MCF 10A (cell line): ENCODE results near the gene OR10A2. TPM values are rescaled to one million over a fixed set of nuclear protein-coding genes. Genes with fewer than 3 reads are reported as not detected.
"Not testable (repeated sequence)": the region's sequence is repeated elsewhere in the genome, so short reads cannot be mapped to it uniquely, and the experiment has no call there.

Source experiments
- BruUV-seq: library from RNA; stranded (reverse); fragments of 400-500 nt; replicated peaks from 2 replicates; lab custom pipeline; 2021; lab: Mats Ljungman, UMichigan
- CTCF ChIA-PET: fragments of 300-600 bp; sonication (Branson Sonifier 250); formaldehyde crosslinking; extraction: SDS; loops from one replicate; lab custom pipeline; 2021; ENCODE audit warnings: antibody characterized with exemption, inconsistent platforms; lab: Yijun Ruan, JAX
- POLR2A ChIA-PET: fragments of 300-600, 350-650 bp; sonication (Branson Sonifier 250); formaldehyde crosslinking; extraction: SDS; loops from one replicate; lab custom pipeline; 2020; ENCODE audit warnings: antibody characterized with exemption, inconsistent platforms; lab: Yijun Ruan, JAX
- DNase-seq: peaks from one replicate; pipeline ENCODE4 v3.0.0-alpha.2; 2018; ENCODE audit not compliant: unreplicated experiment
- H3K27ac Mint-ChIP-seq: one replicate; pipeline ENCODE4 v1.8.0; 2022; ENCODE audit warnings: mild to moderate bottlenecking, low read depth, mixed read lengths; ENCODE audit not compliant: unreplicated experiment
- H3K27me3 Mint-ChIP-seq: one replicate; pipeline ENCODE4 v1.8.0; 2022; ENCODE audit warnings: mixed read lengths; ENCODE audit not compliant: insufficient read depth, unreplicated experiment
- H3K36me3 Mint-ChIP-seq: one replicate; pipeline ENCODE4 v1.8.0; 2022; ENCODE audit warnings: mild to moderate bottlenecking, moderate library complexity, mixed read lengths; ENCODE audit not compliant: insufficient read depth, unreplicated experiment
- H3K4me1 Mint-ChIP-seq: one replicate; pipeline ENCODE4 v1.8.0; 2022; ENCODE audit warnings: mixed read lengths; ENCODE audit not compliant: insufficient read depth, unreplicated experiment
- H3K4me3 Mint-ChIP-seq: one replicate; pipeline ENCODE4 v1.8.0; 2022; ENCODE audit warnings: mild to moderate bottlenecking, moderate library complexity, mixed read lengths; ENCODE audit not compliant: unreplicated experiment
- H3K9me3 Mint-ChIP-seq: one replicate; pipeline ENCODE4 v1.8.0; 2022; ENCODE audit warnings: mixed read lengths; ENCODE audit not compliant: unreplicated experiment
- intact Hi-C: fragments of 100-400 bp; cut with micrococcal nuclease; formaldehyde crosslinking; loops from 2 replicates; pipeline ENCODE4 v1.14.1; 2022
- total RNA-seq: library from RNA; stranded (reverse); gene quantifications from 2 replicates; pipeline ENCODE4 v1.2.3, GENCODE V29; 2022
- TF ChIP-seq, protein P1 (sequence below): fragments of 200-600 bp; IDR thresholded peaks from one replicate; pipeline ENCODE4 v1.8.0; 2022; ENCODE audit warnings: antibody characterized with exemption, mild to moderate bottlenecking; ENCODE audit not compliant: unreplicated experiment

OR10A2 gene
- total RNA-seq, 1 experiment from 2014 or later: not detected

DNA sequence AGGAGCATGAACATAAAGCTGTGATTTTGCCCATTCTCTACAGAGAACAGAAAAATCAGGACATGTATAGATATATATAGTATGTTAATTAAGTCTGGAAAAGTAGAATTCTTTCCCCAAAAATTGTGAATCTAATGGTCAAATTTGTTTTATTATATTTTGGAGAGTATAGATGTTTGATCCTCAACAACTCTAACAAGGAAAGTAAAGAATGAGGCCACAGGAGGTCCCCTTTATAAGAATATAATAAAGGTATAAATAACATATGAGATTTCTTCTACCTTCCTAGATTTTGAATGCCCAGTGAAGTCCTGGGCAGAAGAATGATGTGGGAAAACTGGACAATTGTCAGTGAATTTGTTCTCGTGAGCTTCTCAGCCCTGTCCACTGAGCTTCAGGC is 13.5 kb downstream of the OR10A2 start, which contains the start of gene OR10A4:
OR10A4 (plus strand) TSS at position 301 of the 400 bp plus-strand sequence; CDS start at position 324, 23 bp downstream.
- Mint-ChIP-seq H3K27me3 (no peaks in the 10 kb centered on the region), H3K4me1 (no peaks in the 10 kb centered on the region), H3K9me3 (peaks cover 8% of the 10 kb centered on the region), H3K36me3 (no peaks in the 10 kb centered on the region), H3K27ac (no peak within 1 kb of the TSS), H3K4me3 (no peak within 1 kb of the TSS)
- TF ChIP-seq, protein P1, sequence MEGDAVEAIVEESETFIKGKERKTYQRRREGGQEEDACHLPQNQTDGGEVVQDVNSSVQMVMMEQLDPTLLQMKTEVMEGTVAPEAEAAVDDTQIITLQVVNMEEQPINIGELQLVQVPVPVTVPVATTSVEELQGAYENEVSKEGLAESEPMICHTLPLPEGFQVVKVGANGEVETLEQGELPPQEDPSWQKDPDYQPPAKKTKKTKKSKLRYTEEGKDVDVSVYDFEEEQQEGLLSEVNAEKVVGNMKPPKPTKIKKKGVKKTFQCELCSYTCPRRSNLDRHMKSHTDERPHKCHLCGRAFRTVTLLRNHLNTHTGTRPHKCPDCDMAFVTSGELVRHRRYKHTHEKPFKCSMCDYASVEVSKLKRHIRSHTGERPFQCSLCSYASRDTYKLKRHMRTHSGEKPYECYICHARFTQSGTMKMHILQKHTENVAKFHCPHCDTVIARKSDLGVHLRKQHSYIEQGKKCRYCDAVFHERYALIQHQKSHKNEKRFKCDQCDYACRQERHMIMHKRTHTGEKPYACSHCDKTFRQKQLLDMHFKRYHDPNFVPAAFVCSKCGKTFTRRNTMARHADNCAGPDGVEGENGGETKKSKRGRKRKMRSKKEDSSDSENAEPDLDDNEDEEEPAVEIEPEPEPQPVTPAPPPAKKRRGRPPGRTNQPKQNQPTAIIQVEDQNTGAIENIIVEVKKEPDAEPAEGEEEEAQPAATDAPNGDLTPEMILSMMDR: no peak
- intact Hi-C loops: no loop called here
- no peak for DNase-seq
- ChIA-PET CTCF (interaction anchor here (0.9 kb wide), 1 partner anchor 119 kb away, joined by 5 read pairs; no protein-coding TSS in a partner anchor), POLR2A (no interaction called here)
- BruUV-seq: no TSS peak

GRCh38 chr11:6876914-6877313 is 14.1 kb downstream of the OR10A2 start:
- CTCF ChIA-PET: interaction anchor here (0.7 to 0.9 kb wide), 2 partner anchors 120 to 584 kb away, joined by 3 to 5 read pairs; no protein-coding TSS in a partner anchor
- H3K4me3 Mint-ChIP-seq: no peak overlapping the region

GRCh38 chr11:6882751-6883150 is 19.9 kb downstream of the OR10A2 start:
- no TSS peak for BruUV-seq
- TF ChIP-seq, protein P1: no peak
- H3K4me1 Mint-ChIP-seq: no peaks in the 10 kb centered on the region
- ChIA-PET POLR2A (no interaction called here), CTCF (no interaction called here)
- no peak overlapping the region for H3K4me3 Mint-ChIP-seq
- DNase-seq: no peak
- intact Hi-C loops: no loop called here
- no peaks in the 10 kb centered on the region for H3K9me3 Mint-ChIP-seq
- H3K27ac Mint-ChIP-seq: no peak overlapping the region
- H3K36me3 Mint-ChIP-seq: peaks cover 7% of the 10 kb centered on the region
- peaks cover 38% of the 10 kb centered on the region for H3K27me3 Mint-ChIP-seq

More at GRCh38 chr11:6876914-6877313, 14.1 kb downstream of the OR10A2 start:
- DNase-seq: no peak
- H3K36me3 Mint-ChIP-seq: no peaks in the 10 kb centered on the region
- H3K27me3 Mint-ChIP-seq: no peaks in the 10 kb centered on the region
- peaks cover 8% of the 10 kb centered on the region for H3K9me3 Mint-ChIP-seq
- no peaks in the 10 kb centered on the region for H3K4me1 Mint-ChIP-seq
- TF ChIP-seq, protein P1: no peak
- BruUV-seq: no TSS peak
- no peak overlapping the region for H3K27ac Mint-ChIP-seq
- intact Hi-C loops: no loop called here
- POLR2A ChIA-PET: no interaction called here

- DNase-seq, intact Hi-C loops, BruUV-seq, H3K36me3 Mint-ChIP-seq, POLR2A ChIA-PET, H3K4me1 Mint-ChIP-seq, H3K9me3 Mint-ChIP-seq, H3K27ac Mint-ChIP-seq, H3K4me3 Mint-ChIP-seq: not testable (repeated sequence)
- peaks cover 36% of the 10 kb centered on the region for H3K27me3 Mint-ChIP-seq
- CTCF ChIA-PET: interaction anchor here (0.7 kb wide), 1 partner anchor 129 kb away, joined by 5 read pairs; no protein-coding TSS in a partner anchor
These were observed 24.9 kb downstream of the OR10A2 start for GRCh38 chr11:6887711-6888110.
